Endometrial microvascular endothelial cells (primary cell): ENCODE results near the gene TSKU. TPM values are rescaled to one million over a fixed set of nuclear protein-coding genes. Genes with fewer than 3 reads are reported as not detected.

Experiments used
- in situ Hi-C: cut with HindIII; loops from 2 replicates; pipeline ENCODE4 v1.10.0; 2017; ENCODE audit warnings: low sequenced_read_pairs, low pct_unique_long_range_greater_than_20kb; ENCODE audit errors: inconsistent ontology term
- total RNA-seq: library from RNA; depleted of rRNA; stranded (reverse); fragments of >200 nt; gene quantifications from one replicate; pipeline ENCODE4 v1.2.3, GENCODE V29; 2015; ENCODE audit errors: inconsistent ontology term

Gene TSKU
- total RNA-seq, 1 donor from 2014 or later: 8.2 TPM

DNA sequence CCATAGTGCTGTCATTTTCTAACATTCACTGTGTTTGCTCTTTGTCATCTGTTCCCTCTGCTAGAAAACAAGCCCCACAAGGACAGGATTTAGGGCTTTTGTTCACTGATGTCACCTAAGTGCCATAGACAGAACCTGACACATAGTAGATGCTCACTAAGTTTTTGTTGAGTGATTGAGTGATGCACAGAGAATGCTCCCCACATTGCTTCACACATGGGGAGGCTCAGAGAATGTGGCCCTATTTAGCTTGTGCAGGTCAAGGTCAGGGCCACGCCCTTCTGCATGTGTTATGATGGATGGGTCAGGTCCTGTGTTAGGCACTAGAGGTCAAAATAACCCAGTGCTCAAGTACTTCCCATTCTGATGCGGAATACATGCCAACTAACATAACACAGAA, 33.1 kb upstream of the TSKU start:
- in situ Hi-C loops: no loop called here

DNA sequence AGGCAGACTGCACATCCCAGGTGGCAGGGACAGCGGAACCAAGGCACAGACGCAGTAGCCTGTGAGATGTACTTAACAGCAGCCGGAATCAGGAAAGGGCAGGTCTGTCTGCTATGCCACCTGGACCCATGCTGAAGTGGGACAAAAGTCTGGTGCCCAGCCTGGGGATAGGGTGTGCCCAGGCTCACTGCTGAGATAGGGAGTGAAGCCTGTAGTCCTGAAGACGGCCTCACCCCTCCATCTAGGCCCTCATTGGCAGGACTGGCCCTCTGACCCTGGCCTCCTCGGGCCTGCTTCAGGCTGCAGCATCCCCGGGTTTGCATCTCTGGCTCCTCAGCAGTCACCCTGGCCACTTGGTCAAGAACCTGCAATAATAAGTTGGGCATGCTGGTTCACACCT, 32.4 kb upstream of the TSKU start:
- in situ Hi-C loops: no loop called here

DNA sequence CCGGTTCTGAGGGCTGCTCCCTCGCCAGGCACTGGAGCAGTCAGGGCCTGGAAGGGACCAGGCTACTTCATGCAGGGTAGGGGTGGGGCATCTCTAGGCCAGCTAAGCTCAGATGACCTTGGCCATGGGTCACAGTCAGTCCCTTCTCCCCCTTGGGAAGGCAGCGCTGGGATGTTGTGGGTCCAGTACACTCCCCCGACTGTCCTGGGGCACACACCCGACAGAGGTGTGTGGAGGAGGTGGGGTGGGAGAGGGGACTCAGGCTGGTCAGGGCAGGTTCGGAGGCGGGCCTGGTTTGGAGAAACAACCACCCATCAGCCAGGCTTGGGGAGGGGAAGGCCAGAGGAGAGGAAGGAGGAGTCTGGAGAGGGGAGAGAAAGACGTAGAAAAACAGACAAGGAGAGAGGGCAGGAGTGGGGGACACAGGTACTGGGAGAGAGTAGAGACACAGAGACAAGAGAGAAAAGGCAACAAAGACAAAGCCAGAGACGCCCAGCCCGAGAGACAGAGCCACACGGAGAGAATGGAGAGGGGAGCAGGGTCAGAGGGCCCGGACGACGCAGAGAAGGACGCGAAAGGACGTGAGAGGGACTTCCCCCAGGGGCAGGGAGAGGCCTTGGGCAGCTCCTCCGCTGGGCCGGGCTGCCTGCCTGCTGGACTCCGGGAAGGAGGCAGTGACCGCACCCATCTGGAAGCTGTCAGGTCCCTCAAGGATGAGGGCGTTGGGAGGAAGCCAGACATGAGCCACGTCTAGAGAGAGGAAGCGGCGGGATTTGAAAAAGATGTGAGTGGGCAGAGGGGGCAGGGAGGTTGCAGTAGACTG, 30.6 kb upstream of the TSKU start:
- in situ Hi-C loops: no loop called here

DNA sequence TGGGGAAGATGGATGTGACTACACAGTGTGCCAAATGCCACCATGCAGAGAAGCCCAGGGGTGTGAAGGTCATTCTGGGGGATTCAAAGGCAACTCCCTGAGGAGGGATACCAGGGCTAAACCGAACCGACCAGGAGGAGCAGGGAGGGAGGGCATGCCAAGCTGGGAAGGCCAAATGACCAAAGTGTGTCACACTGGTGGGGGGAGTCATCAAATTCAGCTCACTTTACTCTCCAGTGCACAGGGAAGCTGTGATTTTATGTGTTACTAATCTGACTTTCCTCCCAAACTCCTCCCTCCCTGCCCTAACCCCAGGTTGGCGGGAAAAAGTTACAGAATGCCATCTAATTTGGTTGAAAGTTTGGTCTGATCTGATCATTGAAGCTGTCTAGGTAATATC, 29.7 kb upstream of the TSKU start:
- in situ Hi-C loops: no loop called here

DNA sequence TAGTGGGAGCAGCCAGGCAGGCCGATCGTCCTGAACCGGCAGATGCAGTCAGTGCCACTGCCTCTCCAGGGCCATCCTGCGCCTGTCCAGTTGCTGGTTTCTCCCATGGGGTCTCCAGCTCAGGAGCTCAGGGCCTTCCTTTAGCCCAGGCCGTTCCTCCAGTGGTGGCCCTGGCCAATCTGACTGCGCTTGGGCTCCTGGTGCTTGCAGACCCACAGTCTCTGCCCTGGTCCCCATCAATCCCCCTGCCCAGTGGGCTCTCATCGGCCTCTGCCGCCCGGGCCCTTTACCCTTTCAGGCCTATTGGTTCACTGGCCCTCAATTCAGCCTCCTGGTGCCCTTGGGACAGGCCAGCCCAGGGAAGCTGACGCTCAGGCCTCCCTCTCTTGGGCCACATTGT, 29.2 kb upstream of the TSKU start:
- in situ Hi-C loops: no loop called here

DNA sequence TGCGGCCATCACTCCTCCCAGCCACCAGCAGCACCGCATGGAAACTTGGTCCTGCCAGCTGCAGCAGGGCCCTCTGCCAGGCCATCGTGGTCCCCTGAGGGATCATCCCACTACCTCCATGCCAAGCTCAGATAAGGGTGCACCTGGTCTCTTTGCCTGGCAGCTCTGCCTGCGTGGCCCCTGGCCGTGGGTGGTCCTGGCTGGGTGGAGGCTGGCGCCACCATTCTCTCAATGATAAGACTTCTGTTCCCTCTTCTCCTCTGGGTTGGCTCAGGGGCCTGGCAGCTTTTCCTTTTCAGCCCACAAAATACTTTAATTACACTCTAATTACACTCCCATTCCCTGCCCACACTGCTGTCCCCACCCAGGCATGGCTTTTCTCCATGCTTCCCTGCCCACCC, 26.8 kb upstream of the TSKU start:
- in situ Hi-C loops: no loop called here

DNA sequence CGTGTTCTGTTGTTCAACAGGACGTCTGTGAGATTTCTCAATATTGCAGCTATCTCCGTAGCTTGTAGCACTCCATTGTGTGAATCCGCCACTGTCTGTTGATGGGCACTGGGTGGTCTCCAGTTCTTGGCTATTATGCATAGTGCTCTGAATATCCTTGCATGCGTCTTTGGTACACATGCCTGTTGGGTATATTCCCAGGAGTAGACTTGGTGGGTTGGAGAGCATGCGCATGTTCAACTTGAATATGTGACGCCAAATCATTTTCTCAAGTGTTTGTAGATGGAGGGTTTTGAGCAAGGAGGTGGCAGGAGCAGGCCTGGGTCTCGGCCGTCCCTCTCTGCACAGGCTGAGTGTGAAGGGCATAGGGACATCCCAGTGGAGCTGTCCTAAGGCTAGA, 24.8 kb upstream of the TSKU start:
- in situ Hi-C loops: no loop called here

DNA sequence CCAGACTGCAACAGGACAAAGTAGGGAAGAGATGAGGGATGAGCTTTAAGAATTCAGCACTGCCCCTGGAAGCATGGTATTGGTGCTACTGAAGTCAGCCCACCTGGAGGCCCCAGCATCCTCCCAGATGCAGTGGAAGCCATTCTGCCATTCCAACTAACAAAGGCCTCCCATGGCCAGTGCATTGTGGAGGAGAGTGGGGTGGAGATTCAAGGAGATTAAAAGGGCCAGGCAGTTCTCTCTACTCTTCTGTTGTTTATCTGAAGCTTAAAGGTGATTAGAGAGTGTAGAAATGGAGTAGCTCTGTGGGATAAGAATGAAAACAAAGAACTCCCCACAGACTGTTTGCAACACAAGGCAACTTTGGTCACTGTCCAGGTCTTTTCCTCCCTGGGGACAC, 24.1 kb upstream of the TSKU start:
- in situ Hi-C loops: no loop called here

DNA sequence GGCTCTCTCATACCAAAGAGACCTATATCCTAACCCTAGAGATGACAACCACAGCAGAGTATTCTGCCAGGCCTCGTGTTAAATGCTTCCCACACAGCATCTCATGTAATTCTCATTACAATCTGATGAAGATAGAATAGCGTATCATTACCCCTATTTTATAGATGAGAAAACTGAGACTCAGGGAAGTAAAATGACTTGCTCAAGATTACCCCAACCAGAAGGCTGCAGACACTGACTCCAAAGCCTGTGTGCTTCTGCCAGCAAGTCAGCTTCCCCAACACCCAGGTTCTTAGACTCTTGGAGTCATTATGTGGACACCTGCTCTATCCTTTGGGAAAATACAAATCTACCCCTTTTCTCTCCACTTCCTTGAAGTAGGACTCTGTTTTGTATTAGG, 23.6 kb upstream of the TSKU start:
- in situ Hi-C loops: no loop called here

DNA sequence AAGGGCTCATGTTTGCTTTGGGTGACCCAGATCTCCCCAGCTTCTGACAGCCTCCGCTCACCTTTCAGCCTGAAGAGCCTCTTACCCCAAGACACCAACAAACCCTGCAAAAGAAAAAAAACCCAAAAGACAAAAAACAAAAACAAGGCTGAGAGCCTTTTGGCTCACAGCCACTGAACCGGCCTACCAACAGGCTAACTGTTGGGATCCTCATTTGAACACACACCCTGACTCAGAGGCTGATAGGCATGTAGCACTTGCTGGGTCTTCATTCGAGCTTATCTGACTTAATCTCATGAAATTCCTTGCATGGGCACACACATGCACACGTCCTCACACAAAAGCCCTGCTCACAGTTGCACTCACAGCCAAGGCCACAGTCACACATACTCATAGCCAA, 22.9 kb upstream of the TSKU start:
- in situ Hi-C loops: no loop called here

DNA sequence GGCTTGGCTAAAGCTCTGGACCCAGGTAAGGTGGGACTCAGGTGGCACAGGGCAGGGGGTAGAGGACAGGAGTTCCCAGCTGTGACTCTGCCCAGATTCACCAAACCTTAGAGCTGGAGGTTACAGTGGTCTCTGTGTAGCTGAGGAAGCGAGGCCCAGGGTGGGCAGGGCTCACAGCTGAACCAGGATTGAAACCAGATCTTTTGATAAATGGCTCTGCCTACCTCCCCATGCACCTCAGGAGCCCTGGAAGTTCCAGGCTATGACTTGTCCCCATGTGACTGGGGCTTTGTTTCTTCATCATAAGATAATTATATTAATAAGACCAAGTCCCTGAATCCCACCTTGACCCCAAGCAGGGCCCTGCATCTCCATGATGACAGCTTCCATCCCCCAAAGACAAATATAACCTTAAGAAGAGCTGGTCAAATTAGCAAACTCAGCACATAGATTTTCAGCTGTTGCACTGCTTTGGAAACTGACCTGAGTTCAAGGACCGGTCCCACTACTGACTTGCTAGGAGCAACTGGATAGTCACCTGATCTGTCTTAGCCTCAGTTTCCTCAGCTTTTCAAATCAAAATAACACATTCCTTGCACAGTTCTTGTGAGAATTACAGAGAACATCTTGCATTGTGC, 21.3 kb upstream of the TSKU start:
- in situ Hi-C loops: no loop called here

DNA sequence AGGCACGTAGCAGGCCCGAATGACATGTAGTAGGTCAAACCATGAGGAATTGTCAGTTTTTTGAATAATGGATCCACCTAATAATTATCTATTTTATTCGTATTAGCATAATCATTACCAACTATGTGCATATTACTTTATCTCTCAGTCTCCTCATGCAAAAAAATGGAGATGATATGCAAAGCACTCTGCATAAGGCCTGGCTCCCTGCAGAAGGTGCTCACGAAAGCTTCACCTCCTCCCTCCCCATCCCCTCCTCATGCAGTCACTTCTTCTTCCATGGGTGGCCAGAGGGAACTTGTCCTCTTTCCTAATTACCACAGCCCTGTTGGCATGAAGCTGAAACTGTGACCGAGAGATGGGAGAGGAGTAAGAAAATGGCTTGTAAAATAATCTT, 20.8 kb upstream of the TSKU start:
- in situ Hi-C loops: no loop called here

DNA sequence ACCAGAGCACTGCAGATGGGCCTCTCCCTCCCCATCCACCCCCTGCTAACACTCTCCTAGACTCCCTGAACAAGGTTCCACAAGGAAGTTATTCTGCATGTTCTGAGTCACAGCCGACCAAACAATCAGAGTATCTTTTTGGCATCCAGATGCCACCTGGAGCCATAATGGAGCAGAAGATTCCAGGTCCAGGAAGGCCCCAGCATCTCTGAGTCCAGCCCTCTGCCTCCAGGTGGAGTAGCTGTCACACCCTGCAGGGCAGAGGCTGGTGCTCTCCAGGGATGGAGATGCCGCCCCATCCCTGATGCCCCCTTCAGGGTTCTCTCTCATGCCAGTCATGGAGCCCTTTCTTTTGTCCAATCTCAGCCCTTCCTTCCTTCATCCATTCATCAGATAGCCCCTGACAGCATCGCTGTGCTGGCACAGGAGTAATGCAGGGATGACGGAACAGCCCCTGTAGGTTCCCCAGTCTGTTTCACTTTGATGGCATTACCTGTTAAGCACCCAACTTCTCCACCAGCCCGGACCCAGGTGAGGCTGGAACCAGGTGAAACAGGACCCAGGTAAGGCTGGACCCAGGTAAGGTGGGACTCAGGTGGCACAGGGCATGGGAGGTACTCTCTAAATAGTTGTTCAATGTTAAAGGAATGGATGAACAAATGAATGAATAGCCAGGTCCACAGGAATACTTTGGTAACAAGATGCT, 20.1 kb upstream of the TSKU start:
- in situ Hi-C loops: no loop called here

DNA sequence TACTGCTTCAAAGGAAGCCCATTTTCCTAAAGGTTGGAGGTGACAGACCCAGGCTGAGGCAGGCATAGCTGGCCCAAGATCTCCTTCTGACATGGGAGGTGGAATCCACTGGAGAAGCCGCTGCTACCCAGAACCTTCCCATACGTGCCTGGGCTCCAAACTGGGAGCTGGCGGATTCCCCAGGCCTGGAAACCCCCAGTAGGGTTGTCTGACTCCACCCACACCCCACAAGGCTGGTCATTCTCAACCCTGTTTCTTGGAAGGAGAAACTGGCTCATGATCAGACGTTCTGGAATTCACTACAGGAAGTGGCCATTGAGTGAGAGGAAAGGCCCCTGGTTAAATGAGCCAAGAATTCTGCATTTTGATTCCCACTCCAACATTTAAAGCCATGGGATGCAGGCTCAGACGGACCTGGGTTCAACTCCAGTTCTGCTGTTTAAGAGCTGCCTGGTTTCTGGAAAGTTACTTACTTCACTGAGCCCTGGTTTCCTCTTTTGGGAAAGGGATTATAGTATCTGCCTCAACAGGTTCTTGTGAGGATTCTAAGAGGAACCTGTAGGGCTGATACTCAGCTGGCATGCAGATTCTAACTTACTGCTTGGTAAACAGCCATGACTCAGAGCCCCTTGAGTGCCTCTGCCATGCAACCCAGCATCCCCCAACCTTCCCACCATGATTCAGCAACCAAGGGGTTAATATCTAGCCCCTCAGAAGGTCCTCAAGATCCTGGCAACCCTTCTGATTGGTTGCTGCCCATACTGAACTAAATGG, 19.4 kb upstream of the TSKU start:
- in situ Hi-C loops: no loop called here

DNA sequence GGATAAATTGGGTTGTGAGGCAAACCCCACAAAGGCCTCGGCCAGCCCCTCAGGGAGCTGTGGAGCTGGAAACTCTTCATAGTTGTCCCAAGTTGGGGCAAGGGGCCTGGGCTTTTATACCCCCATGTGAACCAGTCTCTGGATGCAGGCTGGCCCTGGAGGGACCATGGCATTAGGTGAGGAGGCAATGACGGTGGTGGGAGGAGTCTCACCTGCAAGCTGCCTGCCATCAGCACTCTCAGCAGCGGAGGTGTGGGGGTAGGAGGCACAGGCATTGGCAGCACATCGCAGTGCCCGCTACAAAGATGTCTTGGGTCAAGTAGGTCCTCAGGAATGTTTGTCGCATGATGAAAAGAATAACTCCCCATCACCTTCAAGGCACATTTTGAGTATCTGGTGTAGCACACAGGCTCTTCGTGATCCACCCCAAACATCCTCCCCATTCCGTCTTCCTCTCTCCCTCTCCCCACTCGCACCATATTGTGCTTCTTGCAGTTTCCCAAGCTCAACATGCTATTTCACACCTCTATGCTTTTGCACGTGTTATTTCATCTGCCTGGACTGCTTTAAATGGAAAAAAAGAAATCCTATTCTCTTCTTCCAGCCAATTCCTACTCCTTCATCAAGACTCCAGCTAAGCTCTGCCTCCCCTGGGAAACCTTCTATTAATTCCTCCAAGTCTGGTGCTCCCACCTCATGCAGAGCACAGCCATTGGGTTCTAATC, 18.1 kb upstream of the TSKU start:
- in situ Hi-C loops: no loop called here

DNA sequence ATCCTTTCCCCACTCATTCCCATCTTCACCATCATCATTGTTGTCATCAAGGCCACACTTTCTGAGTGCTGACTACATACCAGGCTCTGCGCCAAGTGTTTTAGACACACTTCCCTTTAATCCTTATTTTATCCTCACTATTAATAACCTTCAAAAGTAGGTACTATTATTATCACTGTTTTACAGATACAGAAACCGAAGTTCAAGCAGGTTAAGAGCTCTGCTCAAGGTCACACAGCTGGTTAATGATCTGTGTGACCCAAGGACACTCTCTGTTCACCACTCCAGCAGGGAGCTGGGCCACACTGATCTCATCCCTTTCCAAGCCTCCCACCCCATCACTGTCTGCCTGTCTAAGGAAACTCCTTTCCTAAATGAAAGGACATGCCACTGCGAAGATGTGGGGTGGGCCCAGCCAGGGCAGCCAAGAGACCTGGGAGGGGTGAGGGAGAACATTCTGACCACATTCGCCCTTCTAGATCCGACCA, 17.2 kb upstream of the TSKU start:
- in situ Hi-C loops: no loop called here

DNA sequence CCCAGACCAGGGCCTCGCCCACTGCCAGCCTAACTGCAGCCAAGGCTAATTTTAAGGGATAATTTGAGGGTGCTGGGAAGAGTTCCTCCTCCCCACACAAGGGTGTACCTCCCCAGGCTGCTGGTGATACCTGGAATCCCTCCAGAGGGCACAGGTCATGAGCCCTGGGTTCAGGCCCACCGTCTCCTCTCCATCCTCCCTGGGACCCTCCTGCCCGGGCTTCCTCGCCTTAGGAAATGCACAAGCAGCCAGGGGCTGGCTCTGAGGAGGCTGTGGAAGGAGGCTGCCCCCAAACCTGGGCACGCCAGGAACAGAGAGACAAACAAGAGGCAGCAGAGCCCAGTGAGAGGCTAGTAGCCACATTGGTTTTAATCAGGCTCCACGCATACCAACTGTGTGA, 16.6 kb upstream of the TSKU start:
- in situ Hi-C loops: no loop called here

DNA sequence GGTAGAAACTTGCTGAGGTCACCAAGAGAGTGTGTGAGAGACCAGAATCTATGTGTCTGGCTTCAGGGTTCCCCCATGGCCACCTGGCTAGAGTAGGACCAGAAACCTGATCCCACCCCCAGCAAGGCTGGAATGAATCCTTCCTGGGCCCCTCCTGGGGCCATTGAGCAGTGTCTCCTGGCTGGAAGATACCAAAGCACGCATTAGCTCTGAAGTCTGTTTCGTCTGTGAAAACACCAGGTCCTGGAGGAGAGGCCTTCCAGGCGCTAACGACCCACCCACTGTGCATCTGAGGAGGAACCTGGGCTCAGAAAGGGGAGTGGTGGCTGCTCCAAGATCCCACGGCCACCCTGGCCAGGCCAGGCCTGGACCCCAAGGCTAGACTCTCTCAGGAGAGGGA, 15.5 kb upstream of the TSKU start:
- in situ Hi-C loops: no loop called here
